Activated T-cell treated with anti-CD3 and anti-CD28 coated beads, Interleukin-2, amount 50 U/mL, for 1 hour (primary cell): Measurements from ENCODE around the gene KRTAP10-4.
"Not testable (repeated sequence)": the region's sequence is repeated elsewhere in the genome, so short reads cannot be mapped to it uniquely, and the experiment has no call there.

Experiments used
- DNase-seq: peaks from one replicate; pipeline ENCODE4 v3.0.0-alpha.2; 2020

The KRTAP10-4 gene

DNA sequence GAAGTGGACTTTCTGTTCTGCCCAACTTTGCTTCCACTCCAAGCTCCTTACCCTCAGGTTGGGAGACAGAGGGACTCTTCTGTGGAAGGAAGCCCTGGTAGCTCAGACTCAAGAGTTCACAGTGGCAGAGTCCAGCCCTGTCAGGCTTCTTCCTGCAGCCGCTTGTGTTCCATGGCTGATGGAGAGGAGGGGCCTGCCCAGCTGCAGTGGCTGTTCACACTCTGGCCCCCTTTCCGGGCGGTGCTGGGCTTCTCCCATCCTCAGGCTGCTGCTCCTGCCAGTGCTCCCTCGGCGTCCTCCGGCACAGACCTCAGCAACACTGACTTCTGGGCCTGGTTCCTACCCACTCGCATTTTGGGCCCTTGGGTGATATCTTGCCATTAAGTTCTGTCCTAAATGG is 37.6 kb upstream of the KRTAP10-4 start:
- DNase-seq: no peak

DNA sequence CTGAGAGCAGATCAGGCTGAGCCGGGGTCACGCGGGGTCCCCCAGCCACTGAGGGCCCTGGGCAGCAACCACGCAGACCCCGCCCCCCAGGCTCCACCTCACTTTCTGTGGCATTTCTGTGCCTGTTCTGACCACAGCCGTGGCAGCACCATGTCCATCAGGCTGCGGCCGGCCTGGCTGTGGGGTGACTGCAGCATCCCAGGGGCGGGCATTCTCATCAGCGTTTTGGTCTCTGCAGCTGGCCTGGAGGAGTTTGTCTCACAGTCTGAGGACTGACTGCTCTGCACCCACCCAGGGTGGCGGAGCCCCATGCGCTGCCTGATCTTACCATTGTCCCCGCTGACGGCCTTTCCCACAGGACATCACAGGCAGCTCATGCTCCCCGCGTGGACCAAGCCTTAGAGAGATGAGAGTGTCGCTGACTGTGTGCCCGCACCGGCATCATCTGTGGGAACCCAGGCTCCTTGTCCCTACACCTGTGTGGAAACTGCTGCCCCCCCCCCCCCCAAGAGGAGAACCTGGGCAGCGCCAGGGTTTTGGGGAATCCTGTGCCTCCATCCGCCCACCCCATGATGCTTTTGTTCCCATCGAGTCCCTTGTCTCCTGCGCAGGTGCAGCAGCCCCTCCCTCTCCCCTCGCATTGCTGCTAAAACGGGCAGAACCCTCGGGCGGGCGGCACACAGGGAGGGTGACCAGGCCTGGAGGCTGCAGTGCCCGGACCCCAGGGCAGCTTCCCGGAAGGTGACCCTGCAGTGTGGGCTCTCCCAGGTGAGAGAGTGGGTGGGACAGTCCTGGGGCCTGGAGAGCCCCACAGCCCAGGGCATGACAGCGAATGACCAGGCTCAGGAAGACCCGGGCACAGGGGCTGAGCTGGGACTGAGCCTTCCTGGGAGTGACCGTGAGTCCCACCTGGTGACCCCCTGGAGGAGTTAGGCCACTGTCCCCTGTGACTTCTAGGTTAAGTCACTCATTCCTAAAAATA is 35.3 kb upstream of the KRTAP10-4 start:
- no peak for DNase-seq

DNA sequence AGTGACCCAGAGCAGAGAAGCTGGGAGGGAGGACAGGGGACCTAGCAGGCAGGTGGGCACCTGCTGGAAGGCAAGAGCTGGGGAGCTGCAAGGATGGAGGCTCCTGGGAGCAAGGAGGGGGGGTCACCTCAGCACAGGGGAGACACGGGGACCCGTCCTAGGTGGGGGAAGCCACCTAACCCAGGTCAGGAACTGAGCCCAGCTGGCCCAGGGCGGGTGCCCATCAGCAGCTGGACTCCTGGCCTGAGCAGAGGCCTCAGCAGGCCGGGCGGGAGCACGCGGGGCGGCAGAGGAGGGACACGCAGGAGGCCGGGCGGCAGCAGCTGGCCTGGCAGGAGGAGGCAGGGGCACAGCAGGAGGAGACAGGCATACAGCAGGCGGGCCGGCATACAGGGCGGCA is 34.5 kb upstream of the KRTAP10-4 start:
- DNase-seq: no peak

DNA sequence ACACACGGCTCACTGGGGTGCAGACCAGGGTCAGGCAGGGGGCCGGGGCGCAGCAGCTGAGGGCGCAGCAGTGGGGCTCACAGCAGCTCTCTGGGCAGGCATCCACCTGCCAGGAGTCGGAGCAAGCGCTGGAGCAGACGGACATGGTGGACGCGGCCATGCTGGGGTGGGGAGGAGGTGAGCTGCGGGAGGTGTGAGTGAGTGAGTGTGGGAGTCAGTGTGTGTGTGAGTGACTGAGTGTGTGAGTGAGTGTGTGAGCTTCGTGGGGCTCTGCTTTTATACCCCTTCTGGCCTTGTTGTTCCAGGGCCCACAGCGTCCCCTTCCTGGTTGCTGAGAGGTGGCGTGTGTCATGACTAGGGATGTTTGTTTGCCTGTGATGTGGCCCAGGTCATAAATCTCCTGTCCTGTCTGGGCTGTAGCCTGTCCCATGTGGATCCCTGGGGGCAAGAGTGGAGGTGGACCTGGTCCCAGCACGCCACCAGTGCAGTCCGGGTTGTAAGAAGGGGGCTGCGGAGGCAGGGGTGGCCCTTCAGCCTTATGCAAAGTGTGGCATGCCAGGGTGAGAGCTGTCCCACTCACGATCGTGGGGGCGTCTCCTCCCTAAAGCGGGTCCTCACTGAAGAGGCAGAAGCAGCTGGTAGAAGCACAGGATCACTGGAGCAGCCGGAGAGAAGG is 33.4 kb upstream of the KRTAP10-4 start, which contains the start of gene KRTAP10-1:
Gene KRTAP10-1 (minus strand): TSS at position 205 of the 676 bp plus-strand sequence. CDS start 45 bp downstream, at position 160.
- peak; percentile 14 for DNase-seq

DNA sequence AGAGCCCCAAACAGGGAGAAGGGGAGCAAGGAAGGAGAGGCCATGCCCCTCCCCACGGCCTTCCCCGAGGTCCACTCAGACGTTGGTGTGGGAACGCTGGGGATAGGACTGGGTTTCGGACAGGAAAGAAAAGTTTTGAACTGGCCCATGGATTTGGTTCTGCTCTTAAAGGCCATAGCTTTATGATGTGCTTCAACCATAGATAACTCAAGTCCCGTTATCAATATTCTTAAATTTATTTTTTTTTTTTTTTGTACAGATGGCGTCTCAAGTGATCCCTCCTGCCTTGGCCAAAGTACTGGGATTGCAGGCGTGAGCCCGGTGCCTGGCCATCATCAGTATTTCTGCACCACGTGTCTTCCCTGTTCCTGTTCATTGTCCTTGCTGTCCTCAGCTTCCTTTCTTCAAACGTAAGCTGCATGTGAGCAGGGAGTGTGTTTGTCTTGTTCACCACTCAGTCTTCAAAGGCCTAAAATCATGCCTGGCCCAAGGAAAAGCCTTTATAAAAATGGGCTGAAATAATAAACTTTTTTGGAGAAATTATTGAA is 32.7 kb upstream of the KRTAP10-4 start:
- no peak for DNase-seq

DNA sequence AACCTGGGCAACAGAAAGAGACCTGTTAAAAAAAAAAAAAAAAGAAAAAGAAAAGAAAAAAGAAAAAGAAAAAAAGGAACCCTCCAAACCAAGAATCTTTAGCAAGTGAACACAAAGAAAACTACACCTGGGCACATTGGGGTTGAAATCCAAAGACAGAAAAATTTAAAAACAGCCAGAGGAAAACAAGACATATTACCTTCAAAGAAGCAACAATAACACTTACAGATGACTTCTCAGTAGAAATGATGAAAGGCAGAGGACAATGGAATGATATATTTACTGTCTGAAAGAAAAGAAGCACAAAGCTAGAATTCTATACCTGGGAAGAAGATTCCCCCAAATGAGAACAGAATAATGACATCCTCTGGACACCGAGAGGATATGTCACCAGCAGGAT is 30.8 kb upstream of the KRTAP10-4 start:
- DNase-seq: no peak

DNA sequence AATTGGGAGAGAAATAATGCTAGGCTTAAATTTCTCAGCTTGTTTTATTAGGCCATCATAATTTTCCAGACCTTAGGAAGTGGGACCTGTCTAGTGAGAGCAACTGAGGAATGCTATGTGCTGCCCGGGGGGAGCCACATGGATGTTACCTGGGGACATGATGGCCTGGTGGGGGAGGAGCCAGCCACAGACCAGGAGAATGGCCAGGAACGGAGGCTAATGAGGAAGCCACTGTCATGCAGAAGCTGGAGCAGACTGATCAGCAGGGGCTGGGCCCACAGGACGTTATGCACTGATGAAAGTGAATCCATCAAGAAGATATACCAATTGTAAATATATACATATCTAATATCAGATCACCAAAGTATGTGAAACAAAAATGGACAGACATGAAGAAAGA is 29.0 kb upstream of the KRTAP10-4 start:
- DNase-seq: no peak

DNA sequence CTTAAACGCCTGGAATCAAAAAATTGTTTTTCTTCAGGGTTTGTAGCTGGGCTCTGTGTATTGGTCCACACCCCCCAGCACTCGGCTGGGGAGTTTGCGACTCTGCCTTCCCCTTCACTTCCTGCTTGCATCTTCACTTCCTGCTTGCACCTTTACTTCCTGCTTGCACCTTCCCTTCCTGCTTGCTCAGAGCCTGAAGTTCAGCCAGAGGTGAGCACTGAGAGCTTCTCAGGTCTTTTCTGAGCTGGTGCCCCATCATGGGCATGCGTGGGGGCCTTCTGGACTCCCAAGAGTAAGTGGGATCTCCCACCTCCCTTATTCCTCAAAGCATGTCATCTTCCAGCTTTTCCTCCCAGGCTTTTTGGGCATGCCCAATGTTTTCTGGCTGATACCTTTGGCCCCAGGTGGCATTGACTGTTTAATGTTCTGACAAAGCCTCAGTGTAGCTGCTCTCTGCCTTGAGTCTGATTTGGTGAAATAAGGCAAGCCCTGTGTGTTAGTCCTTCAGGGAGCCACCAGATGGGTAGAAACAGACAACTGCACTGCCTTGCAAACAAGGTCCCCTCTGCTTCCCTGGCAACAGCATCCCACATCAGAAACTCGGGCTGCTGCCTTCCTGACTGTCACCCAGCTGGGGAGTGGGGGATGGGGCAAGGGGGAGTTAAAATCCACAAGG is 25.7 kb upstream of the KRTAP10-4 start:
- peak; percentile 25 for DNase-seq

DNA sequence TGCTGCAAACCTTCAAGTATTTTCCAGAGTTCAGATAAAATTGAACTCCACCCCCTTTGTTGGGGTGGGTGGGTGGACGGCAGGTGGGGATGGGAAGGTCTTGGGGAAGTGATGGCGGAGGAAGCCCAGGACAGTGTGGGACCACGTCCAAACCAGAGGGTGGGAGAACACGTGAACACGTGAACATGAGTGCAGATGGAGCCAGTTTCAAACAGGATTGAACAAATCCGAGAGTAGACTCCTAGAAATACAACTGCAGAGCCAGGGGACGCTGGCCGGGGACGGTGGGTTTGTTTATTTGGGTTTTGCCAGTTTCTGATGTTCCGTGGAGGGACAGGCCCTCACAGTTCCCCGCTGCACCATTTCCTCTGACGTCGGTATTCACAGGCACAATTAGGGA is 25.1 kb upstream of the KRTAP10-4 start:
- no peak for DNase-seq

DNA sequence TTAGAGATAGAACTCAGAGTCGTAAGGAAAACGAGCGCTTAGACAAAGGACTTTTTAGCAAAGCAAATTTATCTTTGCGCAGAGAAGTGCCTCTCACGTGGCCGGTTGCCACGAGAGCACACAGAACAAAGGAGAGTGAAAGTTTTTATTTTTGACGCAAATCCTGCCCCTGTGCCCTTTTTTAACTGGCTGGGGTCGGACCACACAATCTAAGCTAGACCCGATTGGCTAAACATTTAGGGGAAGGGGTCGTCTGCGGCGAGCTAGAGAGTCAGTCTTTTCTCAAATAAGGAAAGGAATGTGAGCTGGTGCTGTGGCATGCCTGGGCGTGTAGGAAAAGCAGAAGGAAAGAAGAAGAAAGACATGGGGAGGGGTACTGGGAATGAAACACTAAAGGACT is 24.6 kb upstream of the KRTAP10-4 start:
- no peak for DNase-seq

DNA sequence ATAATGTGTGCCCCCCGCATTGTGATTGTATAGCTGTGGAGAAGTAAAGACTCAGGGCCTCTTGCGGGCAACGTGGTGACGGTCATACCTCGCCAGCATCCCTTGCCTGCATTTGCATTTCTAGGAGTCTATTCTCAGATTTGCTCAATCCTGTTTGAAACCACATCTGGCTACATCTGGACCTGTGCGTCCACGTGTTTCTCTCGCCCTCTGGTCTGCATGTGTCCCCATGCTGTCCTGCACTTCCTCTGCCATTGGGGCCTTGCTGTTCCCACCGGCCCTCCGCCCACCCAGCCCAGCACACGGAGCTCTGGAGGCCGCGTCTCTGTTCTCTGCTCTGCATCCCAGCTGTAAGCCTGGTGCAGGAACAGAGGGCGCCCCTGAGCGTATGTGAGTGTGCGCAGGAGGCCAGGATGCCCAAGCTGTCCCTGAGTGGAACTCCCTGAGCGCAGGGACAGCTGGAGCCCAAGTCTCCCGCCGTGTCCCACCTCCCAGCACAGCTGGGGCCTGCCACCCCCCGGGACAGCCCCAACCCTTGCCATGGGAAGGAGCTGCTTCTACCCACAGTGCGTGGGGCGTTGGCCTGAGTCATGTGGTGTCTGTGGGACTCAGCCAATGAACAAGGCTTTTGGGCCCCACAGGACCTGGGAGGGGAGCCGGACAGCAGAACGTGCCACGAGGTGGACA is 23.9 kb upstream of the KRTAP10-4 start:
- no peak for DNase-seq

DNA sequence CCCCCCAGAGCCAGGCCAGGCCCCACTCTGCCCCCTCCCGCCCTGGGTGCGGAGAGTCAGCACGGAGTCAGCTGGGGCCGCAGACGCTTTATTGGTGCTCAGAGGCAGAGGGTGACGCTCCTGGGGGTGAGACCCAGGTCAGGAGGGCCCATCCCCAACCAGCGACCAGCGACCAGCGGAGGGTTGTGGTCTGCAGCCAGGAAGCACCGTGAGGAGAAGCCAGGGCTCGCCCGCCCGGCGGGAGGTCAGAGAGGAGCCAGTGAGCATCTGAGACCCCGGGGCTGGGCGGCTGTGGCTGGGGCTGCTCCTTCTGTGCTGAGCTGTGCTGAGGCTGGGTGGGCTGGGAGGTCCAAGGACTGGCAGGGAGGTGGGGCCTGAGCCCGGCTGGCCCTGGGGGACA is 23.2 kb upstream of the KRTAP10-4 start:
- DNase-seq: not testable (repeated sequence)

DNA sequence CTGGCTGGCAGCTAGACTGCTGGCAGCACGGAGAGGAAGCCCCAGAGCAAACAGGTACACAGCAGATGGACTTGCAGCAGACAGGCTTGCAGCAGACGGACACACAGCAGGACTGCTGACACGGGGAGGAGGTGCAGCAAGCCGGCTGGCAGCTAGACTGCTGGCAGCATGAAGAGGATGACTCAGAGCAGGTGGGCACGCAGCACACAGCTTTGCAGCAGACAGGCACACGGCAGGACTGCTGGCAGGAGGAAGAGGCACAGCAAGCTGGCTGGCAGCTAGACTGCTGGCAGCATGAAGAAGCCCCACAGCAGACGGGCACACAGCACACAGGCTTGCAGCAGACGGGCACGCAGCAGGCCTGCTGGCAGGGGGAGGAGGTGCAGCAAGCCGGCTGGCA is 22.7 kb upstream of the KRTAP10-4 start:
- DNase-seq: no peak

DNA sequence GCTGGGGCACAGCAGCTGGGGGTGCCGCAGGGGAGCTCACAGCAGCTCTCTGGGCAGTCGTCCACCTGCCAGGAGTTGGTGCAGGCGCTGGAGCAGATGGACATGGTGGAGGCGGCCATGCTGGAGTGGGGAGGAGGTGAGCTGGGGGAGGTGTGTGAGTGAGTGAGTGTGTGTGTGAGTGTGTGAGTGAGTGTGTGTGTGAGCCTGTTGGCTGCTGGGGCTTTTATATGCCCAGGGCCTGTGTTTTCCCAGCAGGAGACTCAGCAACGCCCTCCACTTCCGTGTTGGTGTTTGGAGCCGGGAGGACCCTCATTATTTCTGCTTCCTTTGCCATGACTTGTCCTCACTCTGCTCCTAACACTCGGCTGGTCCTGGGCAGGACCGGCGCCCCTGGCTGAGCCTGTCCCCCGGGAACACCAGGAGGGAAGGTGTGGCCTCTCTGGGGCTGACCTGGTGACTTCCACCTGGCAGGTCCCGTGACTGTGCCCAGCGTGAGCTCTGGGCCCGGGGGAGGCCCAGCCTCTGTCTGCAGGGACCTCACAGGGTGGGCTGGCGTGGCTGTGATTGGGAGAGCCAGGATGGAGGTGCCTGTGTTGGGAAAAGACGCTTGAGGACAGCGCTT is 22.1 kb upstream of the KRTAP10-4 start, which contains the start of gene KRTAP10-2:
Gene KRTAP10-2 (minus strand): TSS at position 166 of the 622 bp plus-strand sequence. CDS start 47 bp downstream, at position 119.
- no peak for DNase-seq

DNA sequence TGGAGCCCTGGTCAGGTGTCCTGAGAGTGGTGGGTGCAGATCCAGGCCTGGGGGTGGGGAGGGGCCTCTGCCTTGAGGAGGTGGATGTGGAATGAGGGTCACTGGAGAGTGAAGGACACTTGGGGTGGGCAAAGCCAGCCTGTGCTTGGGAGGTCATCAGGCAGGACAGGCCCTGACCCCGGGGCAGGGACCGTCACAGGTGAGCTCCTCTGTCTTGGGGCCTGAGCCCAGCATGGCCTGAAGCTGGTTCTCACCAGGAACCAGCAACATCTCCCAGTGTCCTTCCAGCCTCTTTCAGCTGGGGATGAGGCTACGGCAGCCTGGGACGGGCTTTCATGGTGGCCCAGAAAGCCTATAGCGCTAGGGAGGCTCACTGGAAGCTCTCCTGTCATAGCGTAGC is 21.4 kb upstream of the KRTAP10-4 start:
- DNase-seq: no peak

DNA sequence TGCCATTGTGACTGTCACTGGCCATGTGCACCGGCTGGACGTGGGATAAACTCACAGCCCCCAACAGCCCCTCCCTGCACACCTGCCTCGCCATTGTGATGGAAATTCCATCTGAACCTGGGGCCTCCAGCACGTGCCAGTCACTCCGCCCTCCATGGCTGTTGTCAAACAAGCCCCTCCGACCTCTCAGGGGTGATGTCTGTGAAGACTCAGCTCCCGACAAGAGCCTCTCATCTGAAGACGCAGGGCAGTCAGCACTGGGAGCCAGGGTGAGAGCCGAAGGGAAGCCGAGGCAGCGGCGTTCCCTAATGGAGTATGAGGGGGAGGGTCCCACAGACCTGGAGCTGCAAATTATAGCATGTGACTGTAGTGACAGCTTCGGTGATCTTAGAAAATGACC is 20.8 kb upstream of the KRTAP10-4 start:
- no peak for DNase-seq

DNA sequence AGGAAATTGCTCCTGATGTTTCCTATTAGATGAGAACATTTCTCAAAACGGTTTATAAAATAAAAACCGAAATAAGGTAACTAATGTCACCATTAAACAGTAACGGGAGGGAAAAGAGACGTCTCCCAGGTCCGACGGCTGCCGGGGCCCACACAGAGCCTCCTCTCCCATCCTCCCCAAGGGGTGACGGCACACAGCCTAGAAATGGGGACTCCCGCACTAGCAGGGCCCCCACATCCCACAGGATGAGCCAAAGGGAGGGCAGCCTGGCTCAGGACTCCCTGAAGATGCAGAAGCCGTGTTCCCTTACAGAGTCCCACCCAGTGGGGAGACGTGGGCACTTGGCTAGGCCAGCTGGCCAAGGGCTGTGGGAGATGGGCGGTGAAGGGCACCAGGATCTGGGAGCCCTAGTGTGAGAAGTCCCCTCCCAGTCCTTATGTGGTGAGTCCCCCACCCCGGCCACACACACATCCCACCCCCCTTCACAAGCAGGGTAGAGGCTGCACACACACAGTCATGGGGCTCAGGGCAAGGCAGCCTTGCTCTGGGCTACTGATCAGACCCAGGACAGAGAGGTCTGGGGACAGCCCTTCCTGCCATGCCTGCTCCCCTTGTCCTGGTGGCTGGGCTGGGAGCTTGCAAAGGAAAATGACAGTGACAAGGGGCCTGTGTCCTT is 18.2 kb upstream of the KRTAP10-4 start:
- DNase-seq: no peak

DNA sequence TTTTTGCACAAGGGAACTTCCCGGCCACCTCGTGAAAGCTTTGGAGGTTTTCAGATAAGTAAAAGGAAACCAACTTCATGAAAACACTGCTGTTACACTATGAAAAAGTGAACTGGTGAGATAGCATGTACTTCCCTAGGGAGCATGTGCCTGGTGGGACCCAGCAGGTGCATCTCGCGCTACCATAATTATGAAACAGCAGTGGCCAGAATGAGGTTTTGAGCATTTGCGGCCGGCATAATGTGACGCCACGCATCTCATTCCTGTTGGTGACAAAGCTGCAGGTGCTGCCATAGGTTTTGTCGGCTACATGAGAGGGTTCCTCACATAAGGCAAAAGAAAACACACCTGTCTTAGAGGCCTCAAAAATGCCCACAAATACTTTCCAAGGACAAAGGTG is 16.6 kb upstream of the KRTAP10-4 start:
- DNase-seq: no peak

DNA sequence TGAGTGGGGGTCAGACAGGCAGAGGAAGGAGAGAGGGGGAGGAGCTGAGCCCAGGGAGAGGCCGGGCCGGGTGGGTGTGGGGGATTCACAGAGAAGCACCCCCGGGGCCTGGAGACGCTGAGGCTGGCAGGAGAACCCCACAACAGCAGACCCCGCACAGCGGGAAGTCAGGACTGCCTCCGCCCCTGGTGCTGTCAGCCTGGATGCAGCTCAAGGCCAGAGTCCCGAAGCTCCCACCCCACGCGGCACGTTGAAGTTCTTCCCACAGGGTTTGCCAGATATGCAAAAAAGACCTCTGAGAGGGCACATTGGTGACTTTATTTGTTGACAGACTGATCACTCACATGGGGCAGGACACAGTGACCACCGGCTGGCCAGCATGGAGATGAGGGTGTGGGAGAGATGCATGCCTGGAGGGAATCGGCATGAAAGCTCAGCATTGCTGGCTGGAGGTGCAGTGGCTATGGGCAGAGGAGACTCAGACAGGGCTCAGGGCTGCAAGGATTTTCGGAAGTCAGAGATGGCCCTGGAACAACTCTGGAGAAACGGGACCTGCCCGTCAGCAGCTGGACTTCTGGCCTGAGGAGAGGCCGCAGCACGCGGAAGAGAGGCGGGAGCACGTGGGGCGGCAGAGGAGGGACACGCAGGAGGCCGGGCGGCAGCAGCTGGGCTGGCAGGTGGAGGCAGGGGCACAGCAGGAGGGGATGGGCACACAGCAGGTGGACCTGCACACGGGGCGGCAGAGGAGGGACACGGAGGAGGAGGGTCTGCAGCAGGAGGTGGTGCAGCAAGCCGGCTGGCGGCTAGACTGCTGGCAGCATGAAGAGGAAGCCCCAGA is 15.8 kb upstream of the KRTAP10-4 start:
- no peak for DNase-seq

DNA sequence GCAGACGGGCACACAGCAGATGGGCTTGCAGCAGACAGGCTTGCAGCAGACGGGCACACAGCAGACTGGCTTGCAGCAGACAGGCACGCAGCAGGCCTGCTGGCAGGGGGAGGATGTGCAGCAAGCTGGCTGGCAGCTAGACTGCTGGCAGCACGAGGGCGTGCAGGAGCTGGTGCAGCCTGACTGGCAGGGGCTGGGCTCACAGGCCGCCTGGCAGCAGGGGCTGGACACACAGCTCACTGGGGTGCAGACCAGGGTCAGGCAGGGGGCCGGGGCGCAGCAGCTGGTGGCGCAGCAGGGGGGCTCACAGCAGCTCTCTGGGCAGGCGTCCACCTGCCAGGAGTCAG is 15.2 kb upstream of the KRTAP10-4 start:
- not testable (repeated sequence) for DNase-seq
